HEK293 (cell line): ENCODE measurements around the gene SIGLEC8.
"Not testable (repeated sequence)": the region's sequence is repeated elsewhere in the genome, so short reads cannot be mapped to it uniquely, and the experiment has no call there.

ENCODE experiments used
- CTCF ChIA-PET: fragments of 350-600 bp; formaldehyde crosslinking; extraction: SDS; loops from one replicate; lab custom pipeline; 2021; ENCODE audit warnings: antibody characterized with exemption; lab: Yijun Ruan, JAX
- POLR2A ChIA-PET: fragments of 300-600 bp; formaldehyde crosslinking; extraction: SDS; loops from one replicate; lab custom pipeline; 2020; ENCODE audit warnings: antibody characterized with exemption, inconsistent platforms; lab: Yijun Ruan, JAX
- H3K27ac ChIP-seq: fragments of 200-500 bp; sonication (Bioruptor generic); 2 replicates; pipeline ENCODE4 v1.5.1; 2014; ENCODE audit warnings: low read depth, low read length, control low read depth, inconsistent platforms; ENCODE audit errors: extremely low read depth
- H3K36me3 ChIP-seq, 2 experiments: fragments of 200-500 bp in 1 of 2; sonication (Bioruptor generic) in 1 of 2; 1 replicate in 1 of 2; 2 replicates in 1 of 2; pipeline ENCODE4 v1.5.1; 2014 to 2017; ENCODE audit warnings: inconsistent platforms in 2 of 2, low read length in 2 of 2; ENCODE audit not compliant: control insufficient read depth in 2 of 2, insufficient read depth in 1 of 2
- H3K4me1 ChIP-seq: fragments of 200-500 bp; sonication (Bioruptor generic); 2 replicates; pipeline ENCODE4 v1.5.1; 2014; ENCODE audit warnings: mild to moderate bottlenecking, low read length, inconsistent platforms; ENCODE audit not compliant: control insufficient read depth, insufficient read depth
- H3K4me3 ChIP-seq: 2 replicates; pipeline ENCODE4 v1.5.1; 2011; ENCODE audit warnings: low read depth, mild to moderate bottlenecking, control low read depth, low read length, moderate library complexity
- H3K9me3 ChIP-seq: fragments of 200-500 bp; sonication (Bioruptor generic); 2 replicates; pipeline ENCODE4 v1.5.1; 2014; ENCODE audit warnings: low read depth, low read length, inconsistent platforms; ENCODE audit not compliant: control insufficient read depth, insufficient read depth
- KLF7 ChIP-seq: fragments of 450-650 bp; formaldehyde crosslinking; IDR thresholded peaks from 2 replicates; pipeline ENCODE4 v1.5.1; 2016; ENCODE audit warnings: missing biosample characterization, missing genetic modification characterization, borderline replicate concordance
- SP2 ChIP-seq: fragments of 450-650 bp; formaldehyde crosslinking; IDR thresholded peaks from 2 replicates; pipeline ENCODE4 v1.5.1; 2016; ENCODE audit warnings: missing biosample characterization, missing genetic modification characterization
- ZBTB17 ChIP-seq: fragments of 450-650 bp; formaldehyde crosslinking; IDR thresholded peaks from 2 replicates; pipeline ENCODE4 v1.5.1; 2016; ENCODE audit warnings: missing biosample characterization, missing genetic modification characterization
- ZNF10 ChIP-seq: fragments of 450-650 bp; formaldehyde crosslinking; IDR thresholded peaks from 2 replicates; pipeline ENCODE4 v1.5.1; 2017; ENCODE audit warnings: missing biosample characterization, missing genetic modification characterization
- ZNF280C ChIP-seq: fragments of 450-650 bp; formaldehyde crosslinking; IDR thresholded peaks from 2 replicates; pipeline ENCODE4 v1.5.1; 2016; ENCODE audit warnings: missing biosample characterization, missing genetic modification characterization
- ZNF335 ChIP-seq: fragments of 450-650 bp; formaldehyde crosslinking; conservative IDR thresholded peaks from 2 replicates; pipeline ENCODE4 v1.5.1; 2016; ENCODE audit warnings: missing biosample characterization, missing genetic modification characterization
- ZNF37A ChIP-seq: fragments of 450-650 bp; IDR thresholded peaks from 2 replicates; pipeline ENCODE4 v1.5.1; 2018; ENCODE audit warnings: missing biosample characterization, missing genetic modification characterization
- ZNF423 ChIP-seq: fragments of 450-650 bp; formaldehyde crosslinking; IDR thresholded peaks from 2 replicates; pipeline ENCODE4 v1.5.1; 2016; ENCODE audit warnings: missing biosample characterization, missing genetic modification characterization
- ZNF510 ChIP-seq: fragments of 450-650 bp; formaldehyde crosslinking; IDR thresholded peaks from 2 replicates; pipeline ENCODE4 v1.5.1; 2018; ENCODE audit warnings: mild to moderate bottlenecking, missing genetic modification characterization, missing biosample characterization; ENCODE audit not compliant: insufficient replicate concordance
- ZNF514 ChIP-seq: fragments of 450-650 bp; formaldehyde crosslinking; IDR thresholded peaks from 2 replicates; pipeline ENCODE4 v1.5.1; 2016; ENCODE audit warnings: missing biosample characterization, missing genetic modification characterization
- ZNF701 ChIP-seq: fragments of 450-650 bp; formaldehyde crosslinking; IDR thresholded peaks from 2 replicates; pipeline ENCODE4 v1.5.1; 2016; ENCODE audit warnings: missing biosample characterization, missing genetic modification characterization
- ZNF792 ChIP-seq: fragments of 450-650 bp; formaldehyde crosslinking; IDR thresholded peaks from 2 replicates; pipeline ENCODE4 v1.5.1; 2016; ENCODE audit warnings: missing biosample characterization, missing genetic modification characterization
- ZSCAN16 ChIP-seq: fragments of 450-650 bp; formaldehyde crosslinking; IDR thresholded peaks from 2 replicates; pipeline ENCODE4 v1.5.1; 2016; ENCODE audit warnings: missing biosample characterization, missing genetic modification characterization
- ZSCAN4 ChIP-seq: fragments of 450-650 bp; formaldehyde crosslinking; IDR thresholded peaks from 2 replicates; pipeline ENCODE4 v1.5.1; 2017; ENCODE audit warnings: missing biosample characterization, missing genetic modification characterization
- ZXDB ChIP-seq: fragments of 450-650 bp; formaldehyde crosslinking; IDR thresholded peaks from 2 replicates; pipeline ENCODE4 v1.5.1; 2016; ENCODE audit warnings: missing biosample characterization, missing genetic modification characterization
- TF ChIP-seq, protein P1 (sequence below): fragments of 450-650 bp; formaldehyde crosslinking; optimal IDR thresholded peaks from 2 replicates; pipeline ENCODE3; 2016; ENCODE audit warnings: missing biosample characterization, mild to moderate bottlenecking, missing genetic modification characterization

Gene SIGLEC8

DNA sequence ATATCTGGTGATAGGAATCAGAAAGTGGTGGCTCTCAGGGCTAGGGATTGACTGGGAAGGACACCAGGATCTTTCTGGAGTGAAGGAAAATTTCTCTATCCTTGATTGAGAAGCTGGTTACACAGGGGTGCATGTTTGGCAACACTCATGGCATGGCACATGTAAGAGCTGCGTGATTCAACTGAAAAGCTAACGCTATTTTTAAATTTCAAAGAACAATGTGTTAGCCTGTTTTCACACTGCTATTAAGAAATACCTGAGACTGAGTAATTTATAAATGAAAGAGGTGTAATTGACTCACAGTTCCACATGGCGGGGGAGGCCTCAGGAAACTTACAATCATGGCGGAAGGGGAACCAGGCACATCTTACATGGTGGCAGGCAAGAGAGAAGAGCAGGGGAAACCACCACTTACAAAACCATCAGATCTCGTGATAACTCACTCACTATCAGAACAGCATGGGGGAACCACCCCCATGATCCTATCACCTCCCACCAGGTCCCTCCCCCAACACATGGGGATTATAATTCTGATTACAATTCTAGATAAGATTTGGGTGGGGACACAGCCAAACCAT is 7.4 kb downstream of the SIGLEC8 start (continued):
- TF ChIP-seq ZNF792 (no peak), ZSCAN4 (tag by site-specific recombination) (no peak)

- Histone ChIP-seq H3K4me1 (no peaks in the 10 kb centered on the region), H3K36me3 (no peaks in the 10 kb centered on the region), H3K27ac (no peak overlapping the region), H3K4me3 (no peak overlapping the region), H3K9me3 (no peaks in the 10 kb centered on the region)
- POLR2A ChIA-PET, result no interaction called here
- CTCF ChIA-PET, result interaction anchor here (1.2 to 3.4 kb wide), 3 partner anchors 24 to 27 kb away, joined by 3 to 11 read pairs (median 9); no protein-coding TSS in a partner anchor
- TF ChIP-seq ZNF10 (tag by site-specific recombination) (no peak), ZNF701 (tag by site-specific recombination) (no peak), ZNF510 (tag by site-specific recombination) (no peak)
- TF ChIP-seq, all 188 proteins: peak for 0
These were observed 9.7 kb downstream of the SIGLEC8 start for GRCh38 chr19:51448411-51449016.

DNA sequence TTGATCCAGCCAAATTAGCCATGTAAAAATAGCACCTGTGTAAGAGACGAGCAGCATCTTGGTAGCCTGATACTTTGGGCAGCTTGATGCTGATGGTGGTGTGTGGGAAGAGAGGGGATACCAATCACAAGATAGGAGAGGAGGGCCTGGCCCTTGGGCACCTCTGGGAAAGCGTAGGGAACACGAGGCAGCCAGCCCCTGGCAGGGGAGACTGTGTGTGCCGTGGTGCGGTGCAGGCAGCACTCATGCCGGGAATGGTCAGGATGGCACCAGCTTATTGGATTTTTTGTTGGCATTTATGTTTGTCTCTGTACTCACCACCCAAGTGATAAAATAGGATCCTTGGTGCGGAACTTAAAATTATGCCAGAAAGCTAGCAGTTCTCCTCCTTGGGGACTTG is 10.2 kb downstream of the SIGLEC8 start:
- ChIA-PET POLR2A (no interaction called here), CTCF (interaction anchor here (0.7 to 3.4 kb wide), 4 partner anchors 9 to 354 kb away, joined by 3 to 11 read pairs (median 8); no protein-coding TSS in a partner anchor)

DNA sequence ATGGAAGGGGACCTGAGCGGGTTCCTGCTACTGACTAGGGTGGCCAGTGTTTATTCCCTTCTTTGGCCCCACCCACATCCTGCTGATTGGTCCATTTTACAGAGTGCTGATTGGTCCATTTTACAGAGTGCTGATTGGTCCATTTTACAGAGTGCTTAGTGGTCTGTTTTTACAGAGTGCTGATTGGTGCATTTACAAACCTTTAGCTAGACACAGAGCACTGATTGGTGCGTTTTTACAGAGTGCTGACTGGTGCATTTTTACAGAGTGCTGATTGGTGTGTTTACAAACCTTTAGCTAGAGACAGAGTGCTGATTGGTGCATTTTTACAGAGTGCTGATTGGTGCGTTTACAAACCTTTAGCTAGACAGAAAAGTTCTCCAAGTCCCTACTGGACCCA is 10.7 kb downstream of the SIGLEC8 start:
- H3K4me3 ChIP-seq, POLR2A ChIA-PET, H3K4me1 ChIP-seq, H3K27ac ChIP-seq, H3K9me3 ChIP-seq, H3K36me3 ChIP-seq: not testable (repeated sequence)
- 0 out of 2 replicates have a peak, but pooled peaks have one; percentile 19 for TF ChIP-seq SP2 (tag by site-specific recombination)
- CTCF ChIA-PET, result interaction anchor here (0.6 to 3.4 kb wide), 6 partner anchors 9 to 353 kb away, joined by 3 to 11 read pairs (median 6); no protein-coding TSS in a partner anchor

More for the DNA sequence above, 10.2 kb downstream of the SIGLEC8 start:
- Histone ChIP-seq H3K9me3 (no peaks in the 10 kb centered on the region), H3K4me3 (no peak overlapping the region)
- TF ChIP-seq ZXDB (tag by site-specific recombination), result no peak
- no peak for TF ChIP-seq ZNF423 (tag by site-specific recombination)
- TF ChIP-seq, protein P1, sequence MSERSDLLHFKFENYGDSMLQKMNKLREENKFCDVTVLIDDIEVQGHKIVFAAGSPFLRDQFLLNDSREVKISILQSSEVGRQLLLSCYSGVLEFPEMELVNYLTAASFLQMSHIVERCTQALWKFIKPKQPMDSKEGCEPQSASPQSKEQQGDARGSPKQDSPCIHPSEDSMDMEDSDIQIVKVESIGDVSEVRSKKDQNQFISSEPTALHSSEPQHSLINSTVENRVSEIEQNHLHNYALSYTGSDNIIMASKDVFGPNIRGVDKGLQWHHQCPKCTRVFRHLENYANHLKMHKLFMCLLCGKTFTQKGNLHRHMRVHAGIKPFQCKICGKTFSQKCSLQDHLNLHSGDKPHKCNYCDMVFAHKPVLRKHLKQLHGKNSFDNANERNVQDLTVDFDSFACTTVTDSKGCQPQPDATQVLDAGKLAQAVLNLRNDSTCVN (tag by site-specific recombination), result no peak
- no peak for TF ChIP-seq ZSCAN16
- TF ChIP-seq ZNF335 (tag by site-specific recombination), result no peak
- TF ChIP-seq ZBTB17 (tag by site-specific recombination), result no peak
- no peak for TF ChIP-seq ZNF280C (tag by site-specific recombination)
- no peak for TF ChIP-seq ZNF37A (tag by site-specific recombination)
- TF ChIP-seq KLF7 (tag by site-specific recombination), result no peak
- no peak for TF ChIP-seq ZNF514 (tag by site-specific recombination)
- TF ChIP-seq, all 188 proteins: peak for 0
- H3K4me1 ChIP-seq, result no peaks in the 10 kb centered on the region
- no peak overlapping the region for H3K27ac ChIP-seq
- H3K36me3 ChIP-seq, result no peaks in the 10 kb centered on the region
